SHP77 (cell line): ENCODE results near the gene GRM6.
A peak's percentile ranks its signal among the peaks of the same experiment; 100 is the strongest.

Source experiments
- DNase-seq, 2 experiments: peaks; one replicate each; lab custom pipeline; 2025; lab: John Stamatoyannopoulos, UW

GRM6 gene

DNA sequence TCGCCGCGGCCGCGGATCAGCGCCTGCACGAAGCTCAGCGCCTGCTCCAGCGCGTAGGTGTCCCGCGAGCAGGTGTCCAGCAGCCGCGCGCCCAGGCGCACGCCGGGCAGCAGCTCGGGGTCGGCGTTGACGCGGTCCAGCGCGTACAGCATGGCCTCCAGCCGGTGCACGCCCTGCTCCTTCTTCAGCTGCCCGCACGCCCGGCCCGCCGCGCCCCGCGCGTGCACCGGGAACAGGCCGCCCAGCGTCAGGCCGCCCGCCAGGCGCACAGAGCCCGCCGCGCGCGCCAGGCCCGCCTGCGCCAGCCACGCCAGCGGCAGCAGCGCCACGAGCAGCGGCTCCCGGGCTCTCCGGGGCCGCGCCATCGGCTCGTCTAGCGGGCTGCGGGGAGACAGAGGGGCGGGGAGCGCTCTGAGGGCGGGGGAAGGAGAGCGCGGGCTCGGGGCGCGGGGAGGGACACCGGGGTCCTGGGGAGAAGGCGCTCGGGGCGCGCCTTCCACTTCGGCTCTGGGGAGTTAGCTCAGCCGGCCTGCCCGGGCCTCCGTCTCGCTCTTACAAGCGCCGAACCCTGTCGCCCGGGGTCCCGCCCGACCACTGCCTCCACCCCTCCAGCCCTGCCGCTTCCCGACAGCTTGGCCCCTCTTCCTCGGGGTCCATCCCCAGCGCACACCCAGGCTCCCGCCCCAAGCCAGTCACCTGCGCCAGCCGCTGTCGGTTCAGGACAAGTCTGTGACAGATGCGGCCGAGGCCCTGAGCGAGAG lies at the start of gene GRM6:
TSS of gene GRM6 (minus strand) at position 741 of the 761 bp plus-strand sequence. CDS start at position 365, 376 bp downstream.
- no peak for DNase-seq

DNA sequence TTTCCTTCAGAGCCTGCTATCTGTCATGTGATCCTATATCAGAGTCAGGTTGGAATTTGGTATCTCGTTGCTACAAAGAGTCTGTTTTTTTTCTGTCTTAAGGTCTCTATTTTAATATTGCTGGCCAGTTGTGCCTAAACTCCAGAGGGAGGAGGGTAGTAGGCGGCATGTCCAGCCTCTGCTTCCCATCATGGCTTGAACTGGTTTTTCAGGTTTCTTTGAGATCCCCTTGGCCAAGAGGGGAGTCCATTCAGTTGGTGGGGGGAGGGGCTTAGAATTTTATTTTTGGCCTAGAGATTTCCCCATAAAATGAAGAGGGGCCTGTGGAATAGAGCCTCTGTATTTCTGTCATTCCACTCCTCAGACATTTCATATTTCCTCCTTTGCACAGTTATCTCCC lies 49.6 kb upstream of the GRM6 start:
- DNase-seq, result no peak

DNA sequence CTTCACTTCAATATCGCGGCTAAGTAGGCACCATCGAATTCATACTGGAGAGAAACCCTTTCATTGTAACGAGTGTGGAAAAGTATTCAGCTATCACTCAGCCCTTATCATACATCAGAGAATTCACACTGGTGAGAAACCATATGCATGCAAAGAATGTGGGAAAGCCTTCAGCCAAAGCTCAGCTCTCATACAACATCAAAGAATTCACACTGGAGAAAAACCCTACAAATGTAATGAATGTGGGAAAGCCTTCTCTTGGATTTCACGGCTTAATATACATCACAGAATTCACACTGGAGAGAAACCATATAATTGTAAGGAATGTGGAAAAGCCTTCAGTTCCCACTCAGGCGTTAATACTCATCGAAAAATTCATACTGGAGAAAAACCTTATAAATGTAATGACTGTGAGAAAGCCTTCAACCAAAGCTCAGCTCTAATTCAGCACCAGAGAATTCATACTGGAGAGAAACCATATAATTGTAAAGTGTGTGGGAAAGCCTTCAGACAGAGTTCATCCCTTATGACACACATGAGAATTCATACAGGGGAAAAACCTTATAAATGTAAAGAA lies 38.0 kb upstream of the GRM6 start:
- DNase-seq, result no peak

DNA sequence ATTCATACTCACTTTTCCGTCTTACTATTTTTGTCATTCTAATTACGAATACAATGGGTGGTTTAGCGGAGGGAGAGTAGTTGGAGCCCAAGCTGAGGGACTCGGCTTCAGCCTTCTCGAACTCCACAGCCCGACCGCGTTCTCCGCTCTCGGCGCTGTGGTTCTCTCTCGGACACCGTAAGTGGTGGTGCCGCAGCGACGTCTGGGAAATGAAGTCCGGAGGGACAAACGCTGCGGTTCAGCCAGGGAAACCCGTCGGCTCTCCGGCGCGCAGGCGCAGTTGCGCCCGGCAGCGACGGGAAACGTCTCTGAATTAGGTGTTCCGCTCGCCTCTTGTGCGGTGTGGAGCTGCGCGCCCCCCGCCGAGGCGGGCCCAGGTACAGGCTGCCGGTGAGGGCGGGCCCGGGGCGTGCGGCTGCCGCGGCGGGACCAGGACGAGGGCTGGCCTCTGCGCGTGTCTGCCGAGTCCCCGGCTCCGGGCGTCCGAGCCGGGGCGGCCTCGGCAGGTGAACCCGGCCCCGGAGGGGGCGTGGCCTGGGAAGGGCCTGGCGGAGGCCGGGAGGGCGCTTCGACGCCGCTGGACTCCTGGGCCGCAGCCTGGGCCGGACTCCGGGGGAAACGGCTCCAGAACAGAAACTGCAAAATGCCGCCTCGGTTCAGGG lies 28.5 kb upstream of the GRM6 start, which contains the start of gene ZNF879:
TSS of gene ZNF879 (plus strand) at position 277 of the 662 bp plus-strand sequence. CDS start 1,201 bp downstream, outside the sequence.
- DNase-seq, result peak; percentile 81 to 85

DNA sequence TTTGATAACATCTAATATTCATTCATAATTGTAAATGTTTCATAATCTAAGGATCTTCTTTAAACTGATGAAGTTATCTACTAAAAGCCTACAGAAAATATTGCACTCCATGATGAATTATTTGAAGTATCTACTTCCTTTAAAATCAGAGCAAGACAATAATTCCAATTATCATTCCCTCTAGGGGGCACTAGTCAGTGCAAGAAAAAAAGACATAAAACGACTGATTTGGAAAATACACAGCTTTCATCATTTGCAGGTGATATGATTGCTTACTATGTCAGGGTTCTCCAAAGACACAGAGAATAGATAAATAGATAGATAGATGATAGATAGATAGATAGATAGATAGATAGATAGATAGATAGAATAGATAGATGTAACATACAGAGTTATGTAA lies 13.5 kb upstream of the GRM6 start:
- no peak for DNase-seq

DNA sequence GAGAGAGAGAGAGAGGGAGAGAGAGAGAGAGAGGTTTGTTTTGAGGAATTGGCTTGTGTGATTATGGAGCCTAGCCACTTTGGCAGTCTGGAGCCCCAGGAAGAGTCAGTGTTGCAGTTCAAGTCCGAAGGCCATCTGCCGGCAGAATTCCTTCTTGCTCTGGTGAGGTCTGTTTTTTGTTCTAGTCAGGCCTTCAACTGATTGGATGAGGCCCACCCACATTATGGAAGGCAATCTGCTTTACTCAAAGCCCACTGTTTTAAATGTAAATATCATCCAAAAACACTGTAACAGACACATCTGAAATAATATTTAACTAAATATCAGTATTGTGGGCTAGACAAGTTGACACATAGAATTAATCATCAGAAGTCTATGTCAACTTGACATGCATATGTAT lies 11.4 kb upstream of the GRM6 start:
- DNase-seq, result no peak

DNA sequence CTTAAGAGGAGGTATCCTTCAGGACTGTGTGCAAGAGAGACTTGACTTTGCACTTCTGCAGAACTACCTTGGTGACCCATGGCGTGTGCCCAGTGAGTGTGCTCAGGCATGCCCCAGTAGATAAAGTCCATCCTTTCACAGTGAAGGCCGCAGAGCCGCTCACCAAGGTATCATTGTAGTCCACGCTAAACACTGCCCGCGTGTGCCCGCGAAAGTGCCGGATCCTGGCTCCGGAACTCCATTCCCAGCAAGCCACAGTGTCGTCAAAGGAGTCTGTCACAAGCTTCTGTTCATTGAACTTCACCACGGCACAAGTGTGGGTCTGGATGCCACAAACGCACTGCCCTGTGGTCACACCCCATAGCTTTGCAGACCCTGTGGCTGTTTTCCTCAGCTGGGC lies 3.3 kb upstream of the GRM6 start:
- no peak for DNase-seq

DNA sequence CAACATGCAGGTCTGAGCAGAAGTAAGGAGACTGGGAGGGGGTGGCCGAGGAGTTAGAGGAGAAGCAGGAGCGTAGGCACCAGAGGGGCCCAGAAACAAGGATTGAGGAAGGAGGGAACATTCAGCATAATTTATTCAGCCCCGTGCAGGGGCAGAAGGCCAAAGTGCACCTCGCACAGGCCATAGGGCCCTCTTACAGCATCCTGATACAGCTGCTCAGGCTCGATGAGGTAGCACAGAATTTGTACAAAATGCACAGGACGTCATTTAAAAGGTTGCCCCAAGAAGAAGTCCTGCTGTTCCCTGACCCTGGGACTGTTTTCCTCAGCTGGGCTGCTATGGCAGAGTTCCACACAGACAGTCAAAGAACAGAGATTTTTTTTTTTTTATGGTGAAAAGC lies 2.1 kb upstream of the GRM6 start:
- DNase-seq, result no peak

DNA sequence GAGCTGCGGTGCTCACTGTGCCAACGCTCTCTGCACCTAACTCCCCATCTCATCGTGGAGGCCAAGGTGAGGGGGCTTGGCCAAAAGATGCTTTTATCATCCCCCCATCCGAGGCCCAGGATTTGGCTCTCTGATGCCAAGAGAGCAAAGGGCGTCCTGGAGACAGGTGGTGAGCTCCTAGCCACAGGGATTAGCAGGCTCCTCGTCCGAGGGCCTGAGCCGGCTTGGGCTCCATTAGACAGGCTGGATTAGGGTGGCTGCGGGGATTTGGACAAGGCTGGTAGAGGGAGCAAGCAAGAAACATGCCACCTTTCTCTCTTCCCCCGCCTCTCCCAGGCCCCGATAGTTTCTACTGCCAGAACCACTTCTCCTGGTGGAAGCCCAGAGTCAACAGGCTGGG lies 1.0 kb upstream of the GRM6 start:
- no peak for DNase-seq

DNA sequence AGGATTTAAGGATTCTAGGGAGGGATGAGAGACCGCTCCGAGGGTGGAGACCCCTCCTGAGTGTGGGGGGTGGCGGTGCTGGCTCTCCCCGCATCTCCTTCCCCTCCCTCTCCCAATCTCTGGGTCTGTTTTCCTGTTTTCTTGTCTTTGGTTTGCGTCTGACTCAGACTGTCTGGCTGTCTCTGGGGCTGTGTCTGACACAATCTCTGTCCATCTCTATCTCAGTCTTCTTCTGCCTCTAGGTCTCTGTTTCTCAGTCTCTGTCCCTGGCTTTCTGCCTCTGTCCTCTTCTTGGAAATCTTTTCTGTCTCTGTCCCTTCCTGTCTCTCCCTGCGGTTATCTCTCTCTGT lies 196 bp upstream of the GRM6 start:
- DNase-seq, result no peak

DNA sequence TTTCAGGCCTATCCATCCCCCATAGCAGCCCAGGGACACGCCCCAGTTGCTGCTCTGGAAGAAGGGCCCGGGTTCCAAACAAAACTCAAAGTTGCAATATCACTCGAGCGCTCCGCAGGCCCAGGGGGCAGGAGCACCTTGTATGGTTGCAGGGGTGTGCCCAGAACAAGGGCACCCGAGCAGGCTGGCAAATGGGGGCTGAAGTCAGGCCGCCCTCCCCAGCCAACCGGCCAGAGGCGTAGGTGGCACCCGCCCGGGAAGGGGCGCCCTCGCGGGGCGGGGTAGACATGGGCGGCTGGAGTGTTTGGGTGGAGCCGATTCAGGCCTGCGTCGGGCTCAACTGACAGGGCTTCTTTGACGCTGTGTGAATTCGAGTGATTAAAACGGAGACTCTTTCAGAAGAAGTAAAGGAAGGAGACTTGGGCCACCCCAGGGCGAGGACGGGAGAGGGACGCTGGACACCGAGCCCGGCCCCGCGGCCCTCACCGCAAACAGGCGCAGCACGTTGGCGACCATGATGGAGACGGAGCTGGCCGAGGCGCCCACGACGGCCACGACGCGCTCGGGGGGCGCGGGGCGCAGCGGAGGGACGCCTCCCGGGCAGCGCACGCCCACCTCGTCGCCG lies 1.1 kb downstream of the GRM6 start:
- no peak for DNase-seq

DNA sequence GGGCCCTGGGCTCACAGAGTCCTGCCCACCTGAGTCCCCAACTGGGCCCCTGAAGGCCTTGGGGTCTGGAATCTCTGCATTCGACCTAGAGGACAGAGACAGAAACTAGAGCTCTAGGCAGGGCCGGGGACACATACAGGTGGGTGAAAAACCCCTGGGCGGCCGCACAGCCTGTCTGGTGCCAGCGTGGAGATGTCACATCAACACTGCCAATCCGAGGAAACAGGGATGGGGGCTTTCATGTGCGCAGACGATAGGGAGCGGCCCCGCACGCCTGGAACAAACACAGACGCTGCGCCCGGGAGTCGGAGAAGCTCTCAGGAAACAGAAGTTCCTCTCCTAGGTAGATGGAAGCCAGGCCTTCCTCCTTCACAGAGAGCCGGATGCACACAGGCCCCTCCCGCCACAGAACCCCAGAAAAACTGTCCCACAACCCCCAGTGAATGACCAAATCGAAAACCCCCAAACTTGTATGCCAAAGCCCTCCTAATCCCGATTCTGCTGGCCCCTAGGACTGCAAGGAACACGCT lies 1.8 kb downstream of the GRM6 start:
- no peak for DNase-seq

DNA sequence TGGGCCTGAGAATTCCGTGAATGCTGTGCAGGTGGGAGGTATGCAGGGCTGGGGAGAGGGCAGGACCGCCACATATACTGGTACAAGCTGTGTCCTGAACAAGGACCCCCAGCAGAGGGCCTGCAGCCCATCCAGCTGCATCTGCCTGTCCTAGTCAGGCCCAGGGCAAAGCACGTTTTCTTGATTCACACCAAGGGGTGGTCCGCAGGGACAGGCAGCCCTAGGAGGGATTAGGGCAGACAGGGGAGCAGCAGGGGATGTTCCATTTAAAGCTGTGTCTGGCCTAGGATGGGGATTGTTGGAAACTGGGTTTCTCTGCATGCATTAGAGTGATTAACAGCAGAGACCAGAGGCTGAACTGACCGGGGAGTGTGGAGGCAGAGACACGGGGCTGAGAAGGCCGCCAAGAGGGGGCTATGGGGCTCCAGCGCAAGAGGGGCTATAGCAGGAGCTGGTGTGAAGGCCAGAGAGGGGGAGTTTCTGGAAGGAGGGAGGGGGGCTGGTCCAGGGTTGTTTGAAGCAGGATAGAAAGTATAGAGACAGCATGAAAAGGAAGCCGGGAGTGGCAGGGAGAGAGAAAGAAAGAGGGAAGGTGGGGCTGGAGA lies 2.7 kb downstream of the GRM6 start:
- no peak for DNase-seq

DNA sequence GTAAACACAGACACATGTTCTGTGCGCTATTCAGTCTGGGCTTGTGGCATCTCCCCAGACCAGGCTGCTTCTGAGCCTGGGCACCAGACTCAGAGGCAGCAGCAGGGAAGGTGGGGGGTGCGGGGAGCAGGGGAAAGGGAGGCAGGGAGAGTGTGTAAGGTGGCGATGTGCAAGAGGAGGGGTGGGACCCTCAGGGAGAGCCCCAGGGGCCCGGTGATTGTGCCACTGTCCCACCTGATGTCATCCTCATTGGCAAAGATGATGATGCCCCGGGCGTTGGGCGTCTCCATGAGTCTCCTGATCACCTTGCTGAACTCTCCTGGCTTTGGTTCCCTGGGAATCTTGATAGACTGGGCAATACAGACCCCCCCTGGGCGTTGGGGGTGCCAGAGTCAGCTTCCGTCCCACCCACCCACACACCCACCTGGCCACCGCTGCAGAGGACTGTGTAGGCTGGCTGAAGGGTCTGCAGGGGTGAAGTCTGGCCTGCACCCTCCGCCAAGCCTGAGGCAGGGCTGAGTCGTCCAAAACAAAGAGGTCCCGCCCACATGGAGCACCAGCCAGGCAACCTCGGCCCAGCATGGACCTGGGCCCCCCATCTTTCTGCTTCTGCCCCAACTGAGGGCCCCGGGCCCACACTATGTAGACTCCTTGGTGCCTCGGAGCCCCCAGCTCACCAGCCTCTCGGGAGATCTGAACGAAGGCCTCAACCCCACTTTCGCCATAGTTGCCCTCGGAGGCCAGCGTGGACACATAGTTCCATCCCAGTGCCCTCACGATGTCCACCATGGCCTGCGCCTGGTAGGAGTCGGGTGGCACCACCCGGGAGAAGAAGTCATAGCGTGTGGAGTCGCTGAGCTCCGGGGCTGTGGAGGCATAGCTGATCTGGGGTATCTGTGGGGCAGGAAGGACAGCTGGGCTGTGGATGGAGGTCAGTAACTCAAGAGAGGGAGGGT lies 3.7 kb downstream of the GRM6 start:
- DNase-seq, result no peak

DNA sequence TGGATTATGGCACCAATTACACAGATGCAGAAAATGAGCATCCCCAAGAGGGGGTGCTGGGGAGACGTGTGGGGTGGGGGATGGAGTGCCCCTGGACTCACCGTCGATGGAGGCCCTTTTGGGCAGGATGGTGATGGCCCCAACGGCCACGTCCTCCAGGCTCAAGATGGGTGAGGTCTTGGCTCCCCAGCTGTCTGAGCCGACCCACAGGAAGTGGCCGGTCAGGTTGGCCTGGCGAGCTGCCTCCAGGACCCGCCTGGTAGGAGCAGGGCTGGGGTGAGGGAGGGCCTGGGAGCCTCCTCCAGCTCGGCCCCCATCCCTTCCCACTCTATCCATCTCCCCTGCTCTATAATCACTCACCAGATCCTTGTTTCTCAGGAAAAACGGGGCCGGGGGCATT lies 4.6 kb downstream of the GRM6 start:
- no peak for DNase-seq

DNA sequence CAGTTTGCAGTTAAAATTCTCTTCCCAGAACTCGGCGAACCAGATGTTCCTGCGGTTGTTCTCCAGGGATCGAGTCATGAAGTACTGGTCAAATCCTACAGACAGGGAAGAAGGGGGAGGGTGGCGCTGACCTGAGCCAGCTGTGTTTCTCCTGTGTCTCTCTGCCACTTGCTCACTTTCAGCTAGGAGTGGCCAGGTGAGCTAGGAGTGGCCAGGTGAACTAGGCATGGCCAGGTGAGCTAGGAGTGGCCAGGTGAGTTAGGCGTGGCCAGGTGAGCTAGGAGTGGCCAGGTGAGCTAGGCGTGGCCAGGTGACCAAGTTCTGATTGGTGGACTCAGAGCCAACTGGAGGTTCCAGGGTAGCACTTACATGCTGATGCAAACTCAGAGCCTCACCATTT lies 5.8 kb downstream of the GRM6 start:
- no peak for DNase-seq

DNA sequence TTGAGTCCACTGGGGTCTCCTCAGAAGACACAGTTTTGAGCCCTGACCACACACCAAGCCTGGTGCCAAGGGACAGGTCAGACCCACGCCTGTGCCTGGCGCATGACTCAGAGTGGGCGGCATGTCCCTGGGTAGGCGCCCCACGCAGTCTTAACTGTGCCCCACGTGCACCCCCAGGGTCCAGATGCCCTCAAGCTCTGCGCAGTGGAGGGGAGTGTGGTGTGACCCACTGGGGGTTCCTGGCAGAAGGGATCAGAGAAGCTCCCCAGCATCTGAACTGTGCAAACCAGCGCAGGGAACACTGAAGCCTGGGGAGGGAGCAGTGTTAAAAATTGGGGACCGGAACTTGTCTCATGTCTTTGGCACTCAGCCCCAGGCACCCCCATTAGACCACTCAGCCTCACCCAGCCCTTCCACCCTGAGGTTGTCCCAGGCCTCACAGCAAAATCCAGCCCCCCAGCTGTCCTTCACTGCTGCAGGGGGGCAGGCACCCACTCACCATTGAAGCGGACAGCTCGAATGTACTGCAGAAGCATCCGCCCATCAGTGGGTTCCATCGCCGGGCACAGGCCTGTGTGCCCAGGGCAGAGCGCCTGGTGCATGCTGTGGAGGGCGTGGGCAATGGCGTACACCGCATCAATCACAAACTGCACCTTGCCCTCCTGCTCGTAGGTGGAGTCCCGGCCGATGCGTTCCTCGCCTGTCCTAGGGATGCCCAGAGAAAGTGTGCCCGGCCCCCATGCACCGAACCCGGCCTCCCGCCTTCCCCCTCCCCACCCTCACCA lies 6.5 kb downstream of the GRM6 start:
- DNase-seq, result no peak

DNA sequence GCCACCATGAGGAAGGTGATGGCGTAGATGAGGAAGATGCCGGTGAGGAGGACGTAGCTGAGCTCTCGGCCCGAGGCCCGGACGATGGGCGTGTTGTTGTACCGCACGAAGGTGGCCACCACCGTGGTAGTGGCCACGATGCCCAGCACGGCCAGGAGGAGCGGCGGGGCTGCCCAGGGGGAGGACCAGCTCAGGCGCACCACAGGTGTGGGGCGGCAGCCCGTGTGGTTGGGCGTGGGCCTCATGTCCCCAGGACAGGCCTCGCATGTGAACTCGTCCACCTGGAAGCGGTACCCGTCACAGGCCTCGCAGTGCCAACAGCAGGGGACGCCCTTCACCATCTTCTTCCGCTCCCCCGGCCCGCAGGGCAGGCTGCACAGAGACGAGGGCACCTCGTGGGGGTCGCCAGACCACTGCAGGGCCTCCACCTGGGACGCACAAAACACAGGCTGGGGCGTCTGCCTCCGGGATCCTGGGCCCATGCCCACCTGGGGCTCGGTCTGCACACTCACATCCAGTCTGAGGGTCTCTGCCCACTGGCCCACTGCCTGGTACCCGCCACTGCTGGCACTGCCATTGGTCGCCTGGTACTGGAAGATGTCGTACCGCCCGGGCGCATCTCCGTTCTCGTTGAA lies 8.7 kb downstream of the GRM6 start:
- no peak for DNase-seq

DNA sequence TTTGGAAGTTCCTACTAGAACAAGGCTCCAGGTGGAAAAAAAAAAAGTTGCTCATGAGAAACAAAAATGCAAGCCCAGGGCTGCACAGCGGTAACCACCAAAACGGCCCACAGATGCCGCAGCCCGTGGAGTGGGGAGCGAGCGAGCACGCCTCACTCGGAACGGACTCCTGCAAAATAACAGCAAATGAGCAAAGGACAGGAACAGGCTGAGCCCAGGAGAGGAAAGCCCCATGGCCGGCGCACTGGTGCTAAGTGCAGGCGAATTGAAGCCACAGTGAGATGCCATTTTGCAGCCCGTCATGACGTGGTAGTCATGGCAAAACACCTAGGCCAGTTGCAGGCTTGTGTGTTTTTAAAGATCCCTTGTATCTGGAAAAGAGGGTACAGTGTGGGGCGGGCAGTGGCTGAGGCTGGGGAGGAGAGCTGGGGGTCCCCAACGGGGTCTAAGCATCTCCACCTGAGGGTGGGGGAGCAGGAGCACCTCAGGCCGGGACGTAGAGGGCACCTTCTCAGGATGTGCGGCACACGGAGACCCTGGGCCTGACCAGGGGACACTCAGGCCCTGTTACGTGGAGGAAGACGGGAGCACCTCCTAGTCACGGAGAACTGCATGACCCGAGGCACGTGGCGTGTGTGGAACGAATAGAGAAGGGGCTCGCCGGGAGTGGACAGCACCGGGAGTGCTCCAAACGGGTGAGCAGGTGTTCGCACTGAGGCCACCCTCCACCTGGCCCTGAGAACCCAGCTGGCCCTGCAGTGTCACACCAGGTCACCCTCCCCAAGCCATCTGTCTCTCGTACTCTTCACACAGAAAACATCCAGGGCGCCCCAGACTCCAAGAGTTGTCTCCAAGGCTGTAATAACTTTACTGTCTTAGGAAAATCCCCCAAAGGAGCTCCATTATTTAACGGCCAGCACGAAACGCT lies 10.7 kb downstream of the GRM6 start:
- DNase-seq, result no peak
